B cell (primary cell): ENCODE results near the gene SCRN1. TPM values are rescaled to one million over a fixed set of nuclear protein-coding genes. Genes with fewer than 3 reads are reported as not detected.

Experiments
- ATAC-seq: fragments of 200-7000 bp; cut with Tn5 transposase; one replicate; pipeline ENCODE4 v1.10.0; 2021; ENCODE audit warnings: low read depth, mild to moderate bottlenecking, moderate number of reproducible peaks, moderate library complexity
- CTCF ChIA-PET: fragments of 350-600 bp; sonication (Branson Sonifier 250); formaldehyde crosslinking; loops from one replicate; lab custom pipeline; 2021; ENCODE audit warnings: antibody characterized with exemption, inconsistent platforms; lab: Charles Lee
- POLR2A ChIA-PET: fragments of 350-600 bp; sonication (Branson Sonifier 250); formaldehyde crosslinking; loops from one replicate; lab custom pipeline; 2021; ENCODE audit warnings: antibody characterized with exemption; lab: Charles Lee
- DNase-seq: peaks from one replicate; pipeline ENCODE4 v3.0.0; 2013
- H2AFZ ChIP-seq: 2 replicates; pipeline ENCODE4 v1.6.1; 2012; ENCODE audit warnings: mild to moderate bottlenecking, low read depth, low read length; ENCODE audit not compliant: insufficient read depth, poor library complexity, severe bottlenecking
- H3K27ac ChIP-seq, 2 donors: 1 replicate in 1 of 2; 2 replicates in 1 of 2; pipeline ENCODE4 v1.5.1; 2012 to 2013; ENCODE audit warnings: low read length in 2 of 2, mild to moderate bottlenecking in 2 of 2, moderate library complexity in 1 of 2
- H3K27me3 ChIP-seq, 4 experiments: fragments of 200-600 bp in 1 of 4; sonication (generic) in 1 of 4; replicated peaks in 1 of 4; 1 replicate in 2 of 4; 2 replicates in 2 of 4; pipeline versions ENCODE4 v1.6.1 to v1.7.0; 2013 to 2016; ENCODE audit warnings: low read length in 3 of 4, mild to moderate bottlenecking in 2 of 4, mixed read lengths in 1 of 4, moderate library complexity in 1 of 4; ENCODE audit not compliant: insufficient read depth in 4 of 4, control insufficient read depth in 3 of 4; ENCODE audit errors: control extremely low read depth in 1 of 4
- H3K36me3 ChIP-seq, 2 experiments: replicated peaks in 1 of 2; 1 replicate in 1 of 2; 2 replicates in 1 of 2; pipeline versions ENCODE4 v1.6.1 to v1.7.1; 2013; ENCODE audit warnings: low read length in 1 of 2; ENCODE audit not compliant: insufficient read depth in 2 of 2, control insufficient read depth in 1 of 2; ENCODE audit errors: control extremely low read depth in 1 of 2, extremely low read depth in 1 of 2
- H3K4me1 ChIP-seq, 2 donors: fragments of 200-600 bp in 1 of 2; sonication (generic) in 1 of 2; 1 replicate in 1 of 2; 2 replicates in 1 of 2; pipeline versions ENCODE4 v1.5.1 to v1.6.1; 2013 to 2017; ENCODE audit warnings: low read length in 2 of 2; ENCODE audit not compliant: control insufficient read depth in 2 of 2, insufficient read depth in 2 of 2
- H3K4me2 ChIP-seq: replicated peaks from 2 replicates; pipeline ENCODE3; 2012; ENCODE audit warnings: mild to moderate bottlenecking, low read depth, low read length; ENCODE audit not compliant: poor library complexity, severe bottlenecking
- H3K4me3 ChIP-seq, 5 experiments: fragments of 200-600 bp in 1 of 5; sonication (generic) in 1 of 5; 1 replicate in 3 of 5; 2 replicates in 2 of 5; pipeline versions ENCODE4 v1.5.1 to v1.7.0; 2011 to 2016; ENCODE audit warnings: low read length in 4 of 5, mild to moderate bottlenecking in 4 of 5, low read depth in 2 of 5, control low read depth in 1 of 5, moderate library complexity in 1 of 5; ENCODE audit not compliant: insufficient read depth in 1 of 5; ENCODE audit errors: control extremely low read depth in 1 of 5, extremely low read depth in 1 of 5
- H3K79me2 ChIP-seq: fragments of 200-600 bp; sonication (generic); one replicate; pipeline ENCODE4 v1.6.0; 2016; ENCODE audit warnings: low read length; ENCODE audit not compliant: control insufficient read depth, insufficient read depth
- H3K9ac ChIP-seq: fragments of 200-600 bp; sonication (generic); 2 replicates; pipeline ENCODE4 v1.6.1; 2017; ENCODE audit warnings: mild to moderate bottlenecking, low read length, moderate library complexity
- H3K9me3 ChIP-seq, 3 donors: one replicate each; pipeline versions ENCODE4 v1.6.1 to v1.7.1; 2013; ENCODE audit warnings: low read length in 2 of 3; ENCODE audit not compliant: control insufficient read depth in 2 of 3, insufficient read depth in 1 of 3; ENCODE audit errors: control extremely low read depth in 1 of 3
- H4K20me1 ChIP-seq: 2 replicates; pipeline ENCODE4 v1.6.0; 2012; ENCODE audit warnings: mild to moderate bottlenecking, low read length; ENCODE audit not compliant: insufficient read depth, control insufficient read depth, poor library complexity, severe bottlenecking
- H3K27ac Mint-ChIP-seq: one replicate; pipeline ENCODE4 v1.8.0; 2021; ENCODE audit warnings: mixed read lengths
- H3K27me3 Mint-ChIP-seq: one replicate; pipeline ENCODE4 v1.8.0; 2021; ENCODE audit warnings: mixed read lengths
- H3K4me1 Mint-ChIP-seq: one replicate; pipeline ENCODE4 v1.8.0; 2021; ENCODE audit warnings: mixed read lengths
- H3K4me3 Mint-ChIP-seq: one replicate; pipeline ENCODE4 v1.8.0; 2021; ENCODE audit warnings: mixed read lengths
- H3K9me3 Mint-ChIP-seq: one replicate; pipeline ENCODE4 v1.8.0; 2022; ENCODE audit warnings: mixed read lengths; ENCODE audit not compliant: insufficient read depth
- CTCF ChIP-seq: fragments of 200-600 bp; IDR thresholded peaks from one replicate; pipeline ENCODE4 v1.8.0; 2022; ENCODE audit warnings: antibody characterized with exemption, mild to moderate bottlenecking
- EZH2 ChIP-seq: IDR thresholded peaks from 2 replicates; pipeline ENCODE4 v1.6.1; 2012; ENCODE audit warnings: borderline replicate concordance, low read depth, mild to moderate bottlenecking, moderate library complexity, low read length; ENCODE audit not compliant: insufficient read depth, poor library complexity, severe bottlenecking
- WGBS: methylation state at CpG from one replicate; pipeline ENCODE4 v1.1.5; 2013; ENCODE audit warnings: missing lambda C conversion rate; ENCODE audit not compliant: insufficient coverage; 5-methylcytosine and 5-hydroxymethylcytosine counted together
- intact Hi-C: fragments of 100-400 bp; cut with micrococcal nuclease; formaldehyde crosslinking; loops from one replicate; pipeline ENCODE4 v1.10.0; 2022
- polyA plus RNA-seq: library from polyadenylated mRNA; depleted of rRNA; stranded (reverse); fragments of >200 nt; gene quantifications from 2 replicates; pipeline ENCODE4 v1.2.3, GENCODE V29; 2012
- total RNA-seq, 2 donors: library from RNA; stranded (reverse); fragments of 120-200 nt in 1 of 2; gene quantifications; 1 replicate in 1 of 2; 2 replicates in 1 of 2; pipeline versions ENCODE4 v1.2.3 to v1.2.4, GENCODE V29; 2013 to 2022

SCRN1 gene
- total and polyA plus RNA-seq, 2 donors (not counting 1 experiment from before 2014, with no cell fraction given): 16.6 to 66.6 TPM

DNA sequence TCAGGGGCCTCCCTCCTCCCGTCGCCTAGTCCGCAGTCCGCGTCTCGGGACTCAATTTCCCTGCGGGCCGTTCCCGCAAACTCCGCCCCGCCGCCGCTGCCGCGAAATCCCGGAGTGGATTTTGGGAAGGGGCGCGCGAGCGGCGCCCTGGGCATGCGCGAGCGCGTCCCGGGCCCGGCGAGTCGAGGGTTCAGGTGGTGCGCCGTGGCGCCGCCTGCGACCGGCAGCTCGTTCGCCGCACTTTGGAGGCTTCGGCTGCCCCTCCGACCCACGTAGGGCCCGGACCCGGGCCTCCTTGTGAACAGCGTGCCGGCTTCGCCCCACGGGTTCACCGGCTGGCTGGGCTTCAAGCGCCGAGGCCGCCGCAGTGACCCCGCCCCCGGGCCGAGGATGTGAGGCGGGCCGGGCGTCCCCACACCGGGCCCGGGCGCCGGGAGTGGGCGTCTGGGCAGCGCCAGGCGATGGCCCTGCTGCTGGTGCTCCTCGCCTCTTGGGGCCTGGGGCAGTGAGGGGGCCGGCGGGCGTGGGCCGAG is 38.7 kb upstream of the SCRN1 start, which contains the start of gene PLEKHA8:
PLEKHA8 (plus strand) TSS at position 197 of the 533 bp plus-strand sequence. CDS start 351 bp downstream, outside the sequence.
- intact Hi-C loops: loop anchor here (1.0 to 10.0 kb wide), 4 partner anchors 319 to 477 kb away; partner anchors contain the start of gene NOD1
- peak within 1 kb of the TSS; percentile 90 for H3K4me3 Mint-ChIP-seq
- Histone ChIP-seq H4K20me1 (no peaks in the 10 kb centered on the region), H3K79me2 (peaks cover 6% of the 10 kb centered on the region), H2AFZ (peak within 1 kb of the TSS; percentile 98), H3K9ac (peak within 1 kb of the TSS; percentile 86), H3K27me3 (no peaks in the 10 kb centered on the region), H3K9me3 (no peaks in the 10 kb centered on the region), H3K27ac (peak within 1 kb of the TSS; percentile 77 to 84), H3K36me3 (no peaks in the 10 kb centered on the region), H3K4me3 (peak within 1 kb of the TSS; percentile 84 to 97 (median 90)), H3K4me2 (peak within 1 kb of the TSS; percentile 90), H3K4me1 (peaks cover 20 to 27% of the 10 kb centered on the region in 2 donors)
- ATAC-seq: peak; percentile 60
- WGBS: under 1% methylated on average over 70 of the region's 70 CpGs
- no peak for TF ChIP-seq EZH2
- TF ChIP-seq CTCF: no peak
- peaks cover 26% of the 10 kb centered on the region for H3K4me1 Mint-ChIP-seq
- peak; percentile 94 for DNase-seq
- ChIA-PET POLR2A (interaction anchor here (0.6 to 2.9 kb wide), 2 partner anchors 39 to 107 kb away, joined by 3 to 17 read pairs; partner anchors contain the start of gene SCRN1), CTCF (interaction anchor here (1.5 to 3.0 kb wide), 3 partner anchors 34 to 47 kb away, joined by 4 to 23 read pairs (median 6); no protein-coding TSS in a partner anchor)
- no peaks in the 10 kb centered on the region for H3K27me3 Mint-ChIP-seq
- no peaks in the 10 kb centered on the region for H3K9me3 Mint-ChIP-seq
- H3K27ac Mint-ChIP-seq: peak within 1 kb of the TSS; percentile 95

GRCh38 chr7:30027740-30028215 is 38.2 kb upstream of the SCRN1 start:
- peaks cover 6% of the 10 kb centered on the region for H3K79me2 ChIP-seq
- ATAC-seq (no peak), DNase-seq (no peak)
- H3K27ac ChIP-seq: peak overlapping the region; percentile 77 to 84
- peak overlapping the region; percentile 84 to 97 (median 90) for H3K4me3 ChIP-seq
- peaks cover 30% of the 10 kb centered on the region for H3K4me1 Mint-ChIP-seq
- TF ChIP-seq CTCF (no peak), EZH2 (no peak)
- H3K36me3 ChIP-seq: no peaks in the 10 kb centered on the region
- no peaks in the 10 kb centered on the region for H4K20me1 ChIP-seq
- no peaks in the 10 kb centered on the region for H3K27me3 ChIP-seq
- POLR2A ChIA-PET: interaction anchor here (0.6 to 2.9 kb wide), 3 partner anchors 22 to 41 kb away, joined by 5 to 17 read pairs (median 10); partner anchors contain the start of gene SCRN1
- WGBS: 0% methylated on average over 6 of the region's 9 CpGs
- peak overlapping the region; percentile 90 for H3K4me2 ChIP-seq
- peak overlapping the region; percentile 90 for H3K4me3 Mint-ChIP-seq
- peak overlapping the region; percentile 86 for H3K9ac ChIP-seq
- no peaks in the 10 kb centered on the region for H3K27me3 Mint-ChIP-seq
- peaks cover 20 to 27% of the 10 kb centered on the region in 2 donors for H3K4me1 ChIP-seq
- H2AFZ ChIP-seq: peak overlapping the region; percentile 98
- intact Hi-C loops: loop anchor here (1.0 to 10.0 kb wide), 5 partner anchors 320 to 567 kb away; partner anchors contain the start of genes GARS1 and NOD1
- CTCF ChIA-PET: interaction anchor here (1.0 to 3.0 kb wide), 4 partner anchors 34 to 150 kb away, joined by 3 to 23 read pairs (median 5); no protein-coding TSS in a partner anchor
- peak overlapping the region; percentile 95 for H3K27ac Mint-ChIP-seq
- no peaks in the 10 kb centered on the region for H3K9me3 Mint-ChIP-seq
- H3K9me3 ChIP-seq: no peaks in the 10 kb centered on the region
